ENCODE measurements around the gene FAM81A. TPM values are rescaled to one million over a fixed set of nuclear protein-coding genes. Genes with fewer than 3 reads are reported as not detected.

The FAM81A gene
- total and polyA plus RNA-seq, 9 of the 15 experiments (the other 6 are each of a cell fraction or from before 2014, with no cell fraction given), result not detected

- 0% methylated on average over 3 of the region's 8 CpGs for WGBS (ENCODE audit: insufficient coverage, low coverage, missing lambda C conversion rate)
- no TSS peak for BruUV-seq (replicated peaks)
- Histone ChIP-seq H3K27ac (ENCODE audit: extremely low read depth, low read depth, low read length) (no peak overlapping the region), H3K4me2 (ENCODE audit: insufficient read depth, low read length) (no peak overlapping the region), H3K4me3 (no peak overlapping the region), H3K9ac (ENCODE audit: insufficient read depth in 1 of 2, low read depth in 2 of 2, low read length in 2 of 2) (no peak overlapping the region), H3K36me3 (ENCODE audit: control insufficient read depth, insufficient read depth, low read length) (no peaks in the 10 kb centered on the region), H3K4me1 (replicated peaks in 1 of 2; ENCODE audit: control insufficient read depth in 2 of 2, insufficient read depth in 2 of 2, low read length in 2 of 2) (no peaks in the 10 kb centered on the region), H3K9me3 (replicated peaks; ENCODE audit: control insufficient read depth, insufficient read depth, low read depth, low read length) (no peaks in the 10 kb centered on the region), H3K9me1 (ENCODE audit: control insufficient read depth, insufficient read depth, low read length) (no peaks in the 10 kb centered on the region), H3K79me2 (ENCODE audit: control insufficient read depth, insufficient read depth, low read length) (no peaks in the 10 kb centered on the region), H3K27me3 (ENCODE audit: control insufficient read depth in 2 of 2, insufficient read depth in 2 of 2, low read length in 2 of 2) (peaks cover 2 to 5% of the 10 kb centered on the region in 2 experiments; a peak in 3 of 5 replicates), H2AFZ (ENCODE audit: low read depth, low read length) (no peak overlapping the region), H4K20me1 (replicated peaks; ENCODE audit: control insufficient read depth, insufficient read depth, low read length) (no peaks in the 10 kb centered on the region)
- POLR2A ChIA-PET, result no interaction called here
- no peak for DNase-seq (ENCODE audit: extremely low read depth in 1 of 4, low spot score in 3 of 4)
- CTCF ChIA-PET (ENCODE audit: low intra/inter-chr PET ratio), result no interaction called here
- FAIRE-seq, result no peak
- in situ Hi-C loops (cut with MboI) (no loop called here), intact Hi-C loops (cut with micrococcal nuclease) (no loop called here)
- ATAC-seq, result no peak
- no peak for TF ChIP-seq ZNF512 (tag; IDR thresholded peaks at IDR 0.05)
- TF ChIP-seq STAT6 (CRISPR knock-in tag; IDR thresholded peaks at IDR 0.05), result no peak
- TF ChIP-seq CBFA2T2 (conservative IDR thresholded peaks at IDR 0.05), result no peak
- no peak for TF ChIP-seq ZNF274 (IDR thresholded peaks at IDR 0.05; ENCODE audit: borderline replicate concordance, low read depth, low read length)
- TF ChIP-seq KLF16 (IDR thresholded peaks at IDR 0.05), result no peak
- TF ChIP-seq ZNF324 (CRISPR knock-in tag; IDR thresholded peaks at IDR 0.05), result no peak
- TF ChIP-seq GABPB1 (CRISPR knock-in tag; IDR thresholded peaks at IDR 0.05), result no peak
- TF ChIP-seq FOXO4 (CRISPR knock-in tag; IDR thresholded peaks at IDR 0.05), result no peak
- no peak for TF ChIP-seq ZNF134 (CRISPR knock-in tag; conservative IDR thresholded peaks at IDR 0.05)
- TF ChIP-seq ZKSCAN3 (CRISPR knock-in tag; IDR thresholded peaks at IDR 0.05), result no peak
- no peak for TF ChIP-seq ZNF780A (CRISPR knock-in tag; IDR thresholded peaks at IDR 0.05)
- TF ChIP-seq ELF2 (CRISPR knock-in tag; IDR thresholded peaks at IDR 0.05), result no peak
- TF ChIP-seq YBX1 (IDR thresholded peaks at IDR 0.05), result no peak
- TF ChIP-seq ZNF551 (CRISPR knock-in tag; IDR thresholded peaks at IDR 0.05), result no peak
Observed at GRCh38 chr15:59456114-59456513, 18.1 kb downstream of the FAM81A start.

All from K562 (cell line).